NK-92 treated with Interleukin-12 subunit alpha and Interleukin-12 subunit beta, amount 100 ng/mL, for 24 hours (cell line): ENCODE measurements around the gene SLCO3A1.

Source experiments
- DNase-seq: peaks from one replicate; lab custom pipeline; 2025; lab: John Stamatoyannopoulos, UW

The SLCO3A1 gene

GRCh38 chr15:92003515-92004067 is 150.1 kb downstream of the SLCO3A1 start:
- DNase-seq: no peak

- DNase-seq: no peak
Observed at GRCh38 chr15:92005154-92005553, 151.6 kb downstream of the SLCO3A1 start.

GRCh38 chr15:92006186-92007028 is 152.9 kb downstream of the SLCO3A1 start:
- no peak for DNase-seq

- no peak for DNase-seq
Observed at GRCh38 chr15:92009162-92009561, 155.7 kb downstream of the SLCO3A1 start.

- DNase-seq: peak; percentile 21
Observed at GRCh38 chr15:92011611-92012367, 158.3 kb downstream of the SLCO3A1 start.

GRCh38 chr15:92012368-92012629 is 158.8 kb downstream of the SLCO3A1 start:
- no peak for DNase-seq

GRCh38 chr15:92012881-92013280 is 159.4 kb downstream of the SLCO3A1 start:
- DNase-seq: no peak

GRCh38 chr15:92014281-92015030 is 160.9 kb downstream of the SLCO3A1 start:
- DNase-seq: no peak

GRCh38 chr15:92017882-92018534 is 164.5 kb downstream of the SLCO3A1 start:
- DNase-seq: no peak

GRCh38 chr15:92018535-92019239 is 165.2 kb downstream of the SLCO3A1 start:
- DNase-seq: no peak

- no peak for DNase-seq
Observed at GRCh38 chr15:92019706-92020105, 166.2 kb downstream of the SLCO3A1 start.

- DNase-seq: no peak
Observed at GRCh38 chr15:92020207-92020606, 166.7 kb downstream of the SLCO3A1 start.

GRCh38 chr15:92020804-92021203 is 167.3 kb downstream of the SLCO3A1 start:
- DNase-seq: no peak

- DNase-seq: no peak
Observed at GRCh38 chr15:92021792-92022191, 168.3 kb downstream of the SLCO3A1 start.

GRCh38 chr15:92023965-92024364 is 170.5 kb downstream of the SLCO3A1 start:
- no peak for DNase-seq

- DNase-seq: no peak
Observed at GRCh38 chr15:92025706-92026270, 172.3 kb downstream of the SLCO3A1 start.

GRCh38 chr15:92028389-92028724 is 174.8 kb downstream of the SLCO3A1 start:
- no peak for DNase-seq

GRCh38 chr15:92029767-92030166 is 176.3 kb downstream of the SLCO3A1 start:
- DNase-seq: no peak

- DNase-seq: no peak
Observed at GRCh38 chr15:92033314-92033713, 179.8 kb downstream of the SLCO3A1 start.

- DNase-seq: no peak
Observed at GRCh38 chr15:92033723-92034122, 180.2 kb downstream of the SLCO3A1 start.

GRCh38 chr15:92034227-92034626 is 180.7 kb downstream of the SLCO3A1 start:
- DNase-seq: no peak
